Large intestine (tissue), 12 donors: ENCODE measurements around the gene SSH2. TPM values are rescaled to one million over a fixed set of nuclear protein-coding genes. Genes with fewer than 3 reads are reported as not detected.
"Not testable (repeated sequence)": the region's sequence is repeated elsewhere in the genome, so short reads cannot be mapped to it uniquely, and the experiment has no call there.

ENCODE experiments used
- DNase-seq, 2 donors: peaks; one replicate each; pipeline versions ENCODE4 v3.0.0 to v3.0.0-alpha.2; 2013
- H3K27ac ChIP-seq: one replicate; pipeline ENCODE4 v1.5.1; 2013; ENCODE audit warnings: low read length
- H3K27me3 ChIP-seq: 2 replicates; pipeline ENCODE4 v1.6.1; 2013; ENCODE audit warnings: low read length; ENCODE audit not compliant: control insufficient read depth, insufficient read depth
- H3K36me3 ChIP-seq: 2 replicates; pipeline ENCODE4 v1.6.1; 2013; ENCODE audit warnings: low read length; ENCODE audit not compliant: control insufficient read depth, insufficient read depth
- H3K4me1 ChIP-seq: one replicate; pipeline ENCODE4 v1.6.1; 2013; ENCODE audit warnings: low read length; ENCODE audit not compliant: control insufficient read depth, insufficient read depth
- H3K4me3 ChIP-seq: one replicate; pipeline ENCODE4 v1.5.1; 2013; ENCODE audit warnings: low read length
- H3K9me3 ChIP-seq: one replicate; pipeline ENCODE4 v1.6.1; 2013; ENCODE audit warnings: mild to moderate bottlenecking, low read depth, low read length, moderate library complexity; ENCODE audit not compliant: control insufficient read depth
- WGBS: methylation state at CpG from one replicate; pipeline ENCODE4 v1.1.5; 2013; ENCODE audit warnings: low lambda C conversion rate; ENCODE audit not compliant: insufficient coverage; 5-methylcytosine and 5-hydroxymethylcytosine counted together
- long read RNA-seq, 11 donors: transcript quantifications; one replicate each; lab custom pipeline, GENCODE V29; 2026
- polyA plus RNA-seq: library from polyadenylated mRNA; unstranded; fragments of 120-200 nt; gene quantifications from one replicate; pipeline ENCODE4 v1.2.1, GENCODE V29; 2013

Gene SSH2
- 16.2 TPM for polyA plus RNA-seq
- long read RNA-seq, donor 1, full-length matches to known transcripts, result 6 of 6 reads
- long read RNA-seq, donor 1, partial matches to known transcripts, result 0 of 6 reads
- long read RNA-seq, donor 1, other reads (novel, unspliced or antisense), result 0 of 6 reads
- long read RNA-seq, donor 2, transcript SSH2-211 (2 exons, 570 nt), result major isoform, 5 of 5 reads
- long read RNA-seq, donor 2, partial matches to known transcripts, result 0 of 5 reads
- long read RNA-seq, donor 2, other reads (novel, unspliced or antisense), result 0 of 5 reads
- long read RNA-seq, donor 3, result 0 reads
- long read RNA-seq, donor 4, partial matches to known transcripts, result 0 of 3 reads
- long read RNA-seq, donor 4, other reads (novel, unspliced or antisense), result 0 of 3 reads
- long read RNA-seq, donor 5, partial matches to known transcripts, result 0 of 2 reads
- long read RNA-seq, donor 5, other reads (novel, unspliced or antisense), result 0 of 2 reads
- long read RNA-seq, donor 6, transcript SSH2-211 (2 exons, 570 nt), result major isoform, 6 of 6 reads
- long read RNA-seq, donor 6, partial matches to known transcripts, result 0 of 6 reads
- long read RNA-seq, donor 6, other reads (novel, unspliced or antisense), result 0 of 6 reads
- long read RNA-seq, donor 7, partial matches to known transcripts, result 0 of 3 reads
- long read RNA-seq, donor 7, other reads (novel, unspliced or antisense), result 0 of 3 reads
- long read RNA-seq, donor 8, transcript SSH2-211 (2 exons, 570 nt), result major isoform, 10 of 12 reads
- long read RNA-seq, donor 8, partial matches to known transcripts, result 0 of 12 reads
- long read RNA-seq, donor 8, other reads (novel, unspliced or antisense), result 0 of 12 reads
- long read RNA-seq, donor 9, full-length matches to known transcripts, result 4 of 4 reads
- long read RNA-seq, donor 9, partial matches to known transcripts, result 0 of 4 reads
- long read RNA-seq, donor 9, other reads (novel, unspliced or antisense), result 0 of 4 reads
- long read RNA-seq, donor 10, transcript SSH2-211 (2 exons, 570 nt), result major isoform, 6 of 6 reads
- long read RNA-seq, donor 10, partial matches to known transcripts, result 0 of 6 reads
- long read RNA-seq, donor 10, other reads (novel, unspliced or antisense), result 0 of 6 reads
- long read RNA-seq, donor 11, transcript SSH2-211 (2 exons, 570 nt), result major isoform, 5 of 6 reads
- long read RNA-seq, donor 11, partial matches to known transcripts, result 0 of 6 reads
- long read RNA-seq, donor 11, other reads (novel, unspliced or antisense), result 0 of 6 reads

GRCh38 chr17:29929533-29930408 is at the start of gene SSH2:
Gene SSH2, minus strand, starts transcription at chr17:29930228. Its CDS starts 228 bp downstream, at chr17:29930000.
- WGBS, result no CpG with 5 or more reads among the region's 71 CpGs
- Histone ChIP-seq H3K27me3 (no peaks in the 10 kb centered on the region), H3K4me1 (peaks cover 17% of the 10 kb centered on the region), H3K36me3 (no peaks in the 10 kb centered on the region), H3K27ac (peak within 1 kb of the TSS; percentile 90), H3K4me3 (peak within 1 kb of the TSS; percentile 92), H3K9me3 (no peaks in the 10 kb centered on the region)
- peak; percentile 89 to 90 for DNase-seq

- Histone ChIP-seq H3K36me3 (no peaks in the 10 kb centered on the region), H3K27ac (no peak overlapping the region), H3K4me3 (no peak overlapping the region), H3K9me3 (no peaks in the 10 kb centered on the region), H3K27me3 (no peaks in the 10 kb centered on the region), H3K4me1 (no peaks in the 10 kb centered on the region)
- no CpG with 5 or more reads among the region's 1 CpG for WGBS
- no peak for DNase-seq
Observed at GRCh38 chr17:29977836-29978235, 47.8 kb upstream of the SSH2 start.

GRCh38 chr17:29973005-29973404 is 43.0 kb upstream of the SSH2 start:
- DNase-seq, result peak; percentile 12 to 53
- no peaks in the 10 kb centered on the region for H3K36me3 ChIP-seq
- no CpG with 5 or more reads among the region's 3 CpGs for WGBS
- no peaks in the 10 kb centered on the region for H3K27me3 ChIP-seq
- no peaks in the 10 kb centered on the region for H3K4me1 ChIP-seq
- peaks cover 5% of the 10 kb centered on the region for H3K9me3 ChIP-seq
- H3K27ac ChIP-seq, result no peak overlapping the region
- no peak overlapping the region for H3K4me3 ChIP-seq

GRCh38 chr17:29972277-29972676 is 42.2 kb upstream of the SSH2 start:
- Histone ChIP-seq H3K27ac (no peak overlapping the region), H3K9me3 (peaks cover 5% of the 10 kb centered on the region), H3K36me3 (no peaks in the 10 kb centered on the region), H3K27me3 (no peaks in the 10 kb centered on the region), H3K4me1 (no peaks in the 10 kb centered on the region), H3K4me3 (no peak overlapping the region)
- no CpG with 5 or more reads among the region's 18 CpGs for WGBS
- no peak for DNase-seq

- 73% methylated on average over 3 of the region's 5 CpGs for whole genome bisulfite sequencing
- H3K27ac ChIP-seq, result no peak overlapping the region
- H3K27me3 ChIP-seq, result no peaks in the 10 kb centered on the region
Observed at GRCh38 chr17:29968271-29968670, 38.2 kb upstream of the SSH2 start.

GRCh38 chr17:29962656-29963055 is 32.6 kb upstream of the SSH2 start:
- no peak for DNase-seq
- H3K36me3 ChIP-seq, result no peaks in the 10 kb centered on the region
- no peak overlapping the region for H3K4me3 ChIP-seq
- no peak overlapping the region for H3K27ac ChIP-seq
- H3K9me3 ChIP-seq, result no peaks in the 10 kb centered on the region
- no peaks in the 10 kb centered on the region for H3K4me1 ChIP-seq
- no CpG with 5 or more reads among the region's 2 CpGs for WGBS
- H3K27me3 ChIP-seq, result no peaks in the 10 kb centered on the region

More at GRCh38 chr17:29968271-29968670, 38.2 kb upstream of the SSH2 start:
- no peaks in the 10 kb centered on the region for H3K4me1 ChIP-seq
- H3K9me3 ChIP-seq, result peaks cover 5% of the 10 kb centered on the region
- DNase-seq, result no peak
- no peak overlapping the region for H3K4me3 ChIP-seq
- no peaks in the 10 kb centered on the region for H3K36me3 ChIP-seq

GRCh38 chr17:29959658-29960337 is 29.8 kb upstream of the SSH2 start:
- Histone ChIP-seq H3K27me3 (no peaks in the 10 kb centered on the region), H3K27ac (no peak overlapping the region), H3K4me3 (no peak overlapping the region), H3K4me1 (no peaks in the 10 kb centered on the region), H3K9me3 (no peaks in the 10 kb centered on the region), H3K36me3 (no peaks in the 10 kb centered on the region)
- no CpG with 5 or more reads among the region's 4 CpGs for WGBS
- DNase-seq, result no peak

- DNase-seq, result no peak
- Histone ChIP-seq H3K27ac (no peak overlapping the region), H3K4me3 (no peak overlapping the region), H3K4me1 (no peaks in the 10 kb centered on the region), H3K27me3 (no peaks in the 10 kb centered on the region), H3K36me3 (no peaks in the 10 kb centered on the region), H3K9me3 (peaks cover 6% of the 10 kb centered on the region)
- no CpG with 5 or more reads among the region's 4 CpGs for WGBS
Observed at GRCh38 chr17:29958947-29959657, 29.1 kb upstream of the SSH2 start.

GRCh38 chr17:29957488-29957887 is 27.5 kb upstream of the SSH2 start:
- not testable (repeated sequence) for H3K4me3 ChIP-seq, H3K27ac ChIP-seq, H3K9me3 ChIP-seq, H3K27me3 ChIP-seq, H3K36me3 ChIP-seq, DNase-seq, H3K4me1 ChIP-seq
- no CpG with 5 or more reads among the region's 1 CpG for WGBS
